Choroid plexus epithelial cell (primary cell): Measurements from ENCODE around the gene FAM187B.

Experiments
- DNase-seq: peaks from one replicate; pipeline ENCODE4 v3.0.0-alpha.2; 2010; ENCODE audit warnings: low read depth
- H3K4me3 ChIP-seq: 2 replicates; pipeline ENCODE4 v1.5.1; 2011; ENCODE audit warnings: low read depth, mild to moderate bottlenecking, control low read depth, low read length, moderate library complexity
- CTCF ChIP-seq: conservative IDR thresholded peaks from 2 replicates; pipeline ENCODE4 v1.5.1; 2011; ENCODE audit warnings: low read depth, mild to moderate bottlenecking, control low read depth, inconsistent platforms, low read length, moderate library complexity

The FAM187B gene

GRCh38 chr19:35251456-35251855 lies 22.9 kb upstream of the FAM187B start:
- no peak overlapping the region for H3K4me3 ChIP-seq
- TF ChIP-seq CTCF, result no peak
- DNase-seq, result no peak

GRCh38 chr19:35249848-35250711 lies 21.5 kb upstream of the FAM187B start:
- TF ChIP-seq CTCF, result no peak
- H3K4me3 ChIP-seq, result no peak overlapping the region
- no peak for DNase-seq

- DNase-seq, result no peak
- no peak for TF ChIP-seq CTCF
- no peak overlapping the region for H3K4me3 ChIP-seq
These were observed 20.8 kb upstream of the FAM187B start for GRCh38 chr19:35249146-35249847.

GRCh38 chr19:35248310-35249145 lies 20.0 kb upstream of the FAM187B start, which contains the start of gene LSR:
TSS of gene LSR (plus strand) at chr19:35249002. CDS start at chr19:35249023, 21 bp downstream.
- no peak for DNase-seq

GRCh38 chr19:35247526-35248309 lies 19.2 kb upstream of the FAM187B start:
- TF ChIP-seq CTCF, result no peak
- H3K4me3 ChIP-seq, result no peak overlapping the region
- no peak for DNase-seq

More at GRCh38 chr19:35248310-35249145, 20.0 kb upstream of the FAM187B start, which contains the start of gene LSR:
- no peak within 1 kb of the TSS for H3K4me3 ChIP-seq
- no peak for TF ChIP-seq CTCF

GRCh38 chr19:35246466-35247092 lies 18.0 kb upstream of the FAM187B start:
- no peak for DNase-seq
- H3K4me3 ChIP-seq, result no peak overlapping the region
- no peak for TF ChIP-seq CTCF
